GM21529 (cell line): ENCODE results near the gene EHBP1.

ENCODE experiments used
- ATAC-seq: cut with Tn5 transposase; IDR thresholded peaks from one replicate; pipeline ENCODE4 v1.9.1; 2021; ENCODE audit not compliant: unreplicated experiment

Gene EHBP1

GRCh38 chr2:62939735-62940491 is 234.4 kb downstream of the EHBP1 start:
- no peak for ATAC-seq

GRCh38 chr2:62940697-62941096 is 235.2 kb downstream of the EHBP1 start:
- ATAC-seq: no peak

DNA sequence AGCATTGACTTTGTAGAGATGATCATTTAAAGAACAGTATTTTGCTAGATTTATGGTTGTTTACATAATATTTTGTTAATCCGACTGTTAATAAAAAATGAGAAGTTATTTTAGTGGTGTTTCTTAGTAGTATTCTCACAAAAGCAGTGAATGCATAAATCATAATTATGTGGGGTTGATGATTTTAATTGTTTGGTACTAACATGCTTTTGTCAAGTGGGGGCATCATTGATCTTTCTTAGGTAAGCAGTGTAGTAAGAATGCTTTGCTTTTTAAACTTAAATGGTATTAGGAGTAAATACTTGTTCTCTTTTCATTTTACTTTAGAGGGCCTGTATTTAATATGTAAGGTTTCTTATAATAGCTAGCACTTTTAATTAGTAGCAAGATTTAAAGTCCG is 235.9 kb downstream of the EHBP1 start:
- ATAC-seq: no peak

DNA sequence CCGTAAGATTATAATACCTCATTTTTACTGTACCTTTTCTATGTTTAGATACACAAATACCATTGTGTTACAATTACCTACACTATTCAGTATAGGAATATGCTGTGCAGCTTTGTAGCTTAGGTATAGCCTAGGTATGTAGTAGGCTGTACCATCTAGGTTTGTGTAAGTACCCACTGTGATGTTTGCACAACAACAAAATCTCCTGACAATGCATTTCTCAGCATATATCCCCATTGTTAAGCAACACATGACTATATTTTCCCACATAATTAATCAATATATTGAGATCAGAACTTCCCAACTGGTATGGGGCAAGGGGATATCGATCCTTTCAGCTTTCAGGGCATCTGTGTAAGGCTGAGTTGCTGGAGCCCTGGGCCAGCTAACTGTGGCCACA is 238.8 kb downstream of the EHBP1 start:
- no peak for ATAC-seq

GRCh38 chr2:62947403-62947802 is 241.9 kb downstream of the EHBP1 start:
- no peak for ATAC-seq

- no peak for ATAC-seq
Observed at GRCh38 chr2:62956651-62957050, 251.1 kb downstream of the EHBP1 start.

DNA sequence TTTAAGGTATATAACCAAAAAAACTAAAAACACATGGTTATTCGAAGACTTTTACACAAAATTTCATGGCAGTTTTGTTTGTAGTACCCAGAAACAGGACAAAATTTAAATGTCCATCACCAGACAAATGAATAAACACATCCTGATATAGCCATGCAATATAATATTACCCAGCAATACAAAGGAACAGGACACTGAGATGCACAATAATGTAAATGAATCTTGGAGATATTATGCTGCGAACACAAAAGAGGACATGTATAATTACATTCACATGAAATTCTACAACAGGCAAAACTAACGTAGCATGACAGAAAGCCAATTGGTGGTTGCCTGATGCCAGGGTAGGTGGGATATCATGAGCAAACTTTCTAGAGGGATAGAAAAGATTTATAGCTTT is 252.7 kb downstream of the EHBP1 start:
- no peak for ATAC-seq

DNA sequence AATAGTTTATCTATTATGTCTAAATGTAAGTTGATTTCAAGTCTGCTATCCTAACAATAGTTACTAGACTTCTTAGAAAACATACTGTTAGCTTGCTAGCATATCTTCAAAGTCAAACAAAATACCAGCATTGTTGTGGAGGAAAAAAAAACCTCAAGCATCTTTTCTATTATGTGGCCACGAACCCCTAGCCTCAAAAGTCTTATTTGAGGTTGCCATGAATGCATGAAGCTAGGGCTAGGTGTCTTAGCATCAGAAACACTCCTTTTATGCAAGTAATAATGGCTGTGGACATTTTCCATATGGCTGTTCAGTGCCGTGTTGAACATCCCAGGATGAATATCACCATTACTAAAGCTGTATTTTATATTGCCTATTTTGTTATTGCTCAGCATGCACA is 258.5 kb downstream of the EHBP1 start:
- no peak for ATAC-seq

GRCh38 chr2:62964671-62965070 is 259.2 kb downstream of the EHBP1 start:
- no peak for ATAC-seq

DNA sequence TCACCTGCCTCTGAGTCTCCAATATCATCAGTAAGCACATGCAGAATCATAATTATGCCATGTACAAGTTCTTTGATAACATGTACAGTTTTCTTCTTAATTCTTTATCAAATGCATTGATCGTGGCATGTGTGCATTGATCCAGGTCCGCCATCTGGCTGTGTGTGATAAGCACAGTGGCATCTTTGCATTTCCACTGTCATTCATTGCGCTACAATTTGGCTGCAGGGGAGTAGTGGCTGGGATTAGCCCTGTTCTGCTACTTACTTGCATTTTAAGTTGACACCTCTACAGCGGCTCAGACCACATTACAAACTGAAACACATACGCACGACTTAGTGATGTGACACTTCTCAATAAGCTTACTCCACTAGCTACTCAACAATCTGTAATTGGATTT is 261.5 kb downstream of the EHBP1 start:
- ATAC-seq: no peak

- no peak for ATAC-seq
Observed at GRCh38 chr2:62968168-62968567, 262.7 kb downstream of the EHBP1 start.

- no peak for ATAC-seq
Observed at GRCh38 chr2:62968668-62969067, 263.2 kb downstream of the EHBP1 start.

DNA sequence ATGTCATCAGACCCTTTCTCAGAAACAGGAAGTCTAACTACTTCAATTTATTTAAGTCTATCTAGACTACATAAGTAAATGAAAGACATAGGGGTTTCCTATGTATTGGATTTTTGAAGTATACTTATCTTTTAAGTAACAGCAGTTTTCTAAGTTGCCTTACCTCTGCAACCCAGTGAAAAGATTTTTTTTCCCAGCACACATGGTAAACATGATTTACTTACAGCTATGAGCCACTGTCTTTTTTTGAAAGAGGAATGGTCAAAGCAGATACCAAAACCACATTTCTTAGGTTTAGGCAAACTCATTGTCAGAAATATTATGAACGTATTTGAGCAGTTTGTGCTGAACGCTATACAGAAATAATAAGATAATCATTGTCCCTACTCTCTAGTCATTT is 266.4 kb downstream of the EHBP1 start:
- no peak for ATAC-seq

DNA sequence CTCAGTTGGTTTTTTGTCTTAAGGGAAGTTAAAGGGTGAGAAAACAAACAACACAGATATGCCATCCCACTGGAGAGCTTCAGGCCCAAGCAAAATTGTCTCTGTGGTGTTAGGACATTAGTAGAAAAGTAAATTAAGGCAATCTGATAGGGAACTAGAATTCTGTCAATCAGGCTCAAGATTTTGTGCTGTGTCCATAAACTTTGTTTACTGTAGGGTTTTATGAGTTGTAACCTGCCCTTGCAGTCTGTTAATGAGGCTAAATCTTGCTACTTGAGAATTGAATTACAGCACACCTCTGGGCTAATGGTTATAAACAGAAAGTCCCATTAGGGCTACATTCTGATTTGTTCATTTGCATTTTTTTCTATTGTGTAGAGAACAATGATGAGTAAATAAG is 267.1 kb downstream of the EHBP1 start:
- ATAC-seq: no peak

DNA sequence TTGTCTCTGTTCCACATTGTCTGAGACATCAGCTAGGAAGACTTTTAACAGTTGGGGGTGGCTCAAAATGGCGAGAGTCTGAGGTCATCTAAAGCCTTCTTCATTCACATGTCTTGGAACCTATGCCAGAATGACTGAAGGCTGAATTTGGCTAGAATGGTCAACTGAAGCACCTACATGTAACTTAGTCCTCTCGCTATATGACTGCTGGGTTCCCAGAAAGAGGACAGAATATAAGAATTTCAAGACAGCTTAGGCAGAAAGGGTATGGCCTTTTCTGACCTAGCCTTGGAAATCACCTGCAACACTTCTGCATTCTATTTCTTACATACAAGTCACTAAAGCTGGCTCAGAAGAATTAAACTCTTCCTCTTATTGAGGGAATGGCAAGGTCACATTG is 269.5 kb downstream of the EHBP1 start:
- no peak for ATAC-seq

- no peak for ATAC-seq
Observed at GRCh38 chr2:62991605-62992004, 286.1 kb downstream of the EHBP1 start.

DNA sequence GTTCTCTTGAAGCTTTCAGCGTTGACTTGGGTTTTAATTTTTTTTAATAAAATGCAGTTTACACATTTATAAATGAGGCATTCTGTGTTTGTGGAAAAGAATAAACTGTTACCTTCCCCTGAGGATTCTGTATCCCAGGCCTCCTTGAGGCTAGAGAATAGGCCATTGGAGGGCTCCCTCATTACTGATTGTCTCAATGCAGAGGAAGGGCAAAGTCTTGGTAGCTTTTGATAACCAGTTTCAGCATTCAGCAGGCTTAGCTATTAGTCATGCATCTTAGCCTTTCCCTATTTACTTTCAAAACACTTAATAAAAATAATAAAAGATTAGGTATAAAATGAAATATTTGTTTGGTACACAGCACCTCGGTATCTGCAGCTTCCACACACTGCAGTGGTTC is 287.0 kb downstream of the EHBP1 start:
- no peak for ATAC-seq

GRCh38 chr2:62994206-62994605 is 288.7 kb downstream of the EHBP1 start:
- ATAC-seq: no peak

DNA sequence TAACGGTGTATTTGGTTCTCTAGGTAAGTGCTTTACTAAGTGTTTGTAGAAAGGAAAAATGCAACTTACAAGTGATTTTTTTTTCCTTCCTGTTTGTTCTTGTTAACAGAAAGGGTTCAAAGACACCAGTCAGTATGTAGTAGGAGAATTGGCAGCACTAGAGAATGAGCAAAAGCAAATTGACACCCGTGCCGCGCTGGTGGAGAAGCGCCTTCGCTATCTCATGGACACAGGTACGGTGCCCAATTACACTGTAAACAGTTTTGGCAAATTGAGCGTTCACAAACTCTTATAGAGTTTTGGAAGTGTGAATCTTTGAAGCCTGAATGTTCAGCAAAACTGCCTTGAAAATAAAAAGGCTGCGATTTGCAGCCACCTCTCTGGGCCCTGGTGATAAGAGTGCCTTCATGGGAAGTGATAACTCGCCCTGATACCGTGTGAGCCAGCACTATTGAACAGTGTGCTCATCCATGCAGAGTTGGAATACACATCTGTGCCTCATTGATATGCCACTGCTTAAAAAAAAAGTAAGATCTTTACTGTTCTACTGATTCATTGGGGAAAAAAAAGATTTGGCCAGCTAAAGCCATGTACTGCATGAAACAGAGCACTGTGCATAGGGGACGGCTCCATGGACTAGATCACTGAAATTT is 291.1 kb downstream of the EHBP1 start:
- no peak for ATAC-seq

DNA sequence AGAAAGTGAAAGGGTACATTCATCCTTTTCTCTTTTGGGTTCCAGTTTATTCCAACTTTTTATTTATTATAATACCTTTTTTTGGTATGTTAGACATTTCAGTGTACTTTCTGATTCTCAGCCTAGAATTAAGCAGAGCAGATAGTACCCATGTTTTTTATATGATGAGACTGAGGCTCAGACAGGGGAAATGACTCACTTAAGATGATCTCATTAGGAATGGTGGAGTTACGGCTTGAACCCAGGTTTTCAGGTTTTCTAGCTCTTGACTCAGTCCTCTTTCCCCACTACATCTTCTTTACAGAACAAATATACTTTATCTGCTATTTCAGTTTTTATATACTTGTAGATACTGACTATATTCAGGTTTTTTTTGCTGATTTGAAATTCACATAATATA is 293.4 kb downstream of the EHBP1 start:
- no peak for ATAC-seq

DNA sequence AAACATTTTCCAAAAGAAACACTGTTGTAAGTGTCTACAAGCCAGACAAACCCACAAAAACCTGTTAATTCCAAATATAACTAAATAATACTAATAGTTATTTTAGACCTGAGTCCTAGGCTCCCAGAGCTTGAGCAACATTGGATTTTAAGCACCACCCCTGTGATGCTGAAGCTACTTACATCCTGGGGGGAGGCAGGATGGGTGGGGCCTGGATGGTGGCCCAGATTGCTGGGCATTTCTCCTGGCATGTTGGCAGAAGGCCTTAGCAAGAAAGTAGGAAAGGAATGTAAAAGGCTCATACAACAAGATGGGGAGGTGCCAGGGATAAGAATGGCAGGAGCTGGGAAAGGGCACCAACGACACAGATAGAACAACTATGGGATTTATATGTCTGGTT is 294.4 kb downstream of the EHBP1 start:
- no peak for ATAC-seq

DNA sequence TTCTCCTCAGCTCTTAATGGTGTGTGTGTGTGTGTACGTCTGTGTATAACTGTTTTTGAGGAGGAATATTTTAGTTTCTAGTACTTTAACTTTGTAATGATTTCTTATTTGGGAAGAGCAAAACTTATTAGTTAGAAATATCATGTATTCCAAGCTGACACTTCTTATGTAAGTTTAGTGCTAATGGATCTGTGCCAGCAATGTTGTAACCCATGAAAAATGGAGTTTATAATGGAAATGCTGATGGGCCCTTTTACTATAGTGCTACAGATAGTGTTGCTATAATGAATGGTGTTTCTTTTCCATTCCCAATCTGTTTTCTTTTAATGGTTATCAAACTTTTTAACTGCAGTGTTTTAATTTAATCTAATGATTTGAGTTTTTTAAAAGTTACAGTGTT is 295.3 kb downstream of the EHBP1 start:
- no peak for ATAC-seq

GRCh38 chr2:63001576-63001975 is 296.1 kb downstream of the EHBP1 start:
- ATAC-seq: no peak
